ENCODE measurements around the gene RORC. TPM values are rescaled to one million over a fixed set of nuclear protein-coding genes. Genes with fewer than 3 reads are reported as not detected.

Gene RORC
- total RNA-seq, 1 experiment from 2014 or later: 0.19 TPM

DNA sequence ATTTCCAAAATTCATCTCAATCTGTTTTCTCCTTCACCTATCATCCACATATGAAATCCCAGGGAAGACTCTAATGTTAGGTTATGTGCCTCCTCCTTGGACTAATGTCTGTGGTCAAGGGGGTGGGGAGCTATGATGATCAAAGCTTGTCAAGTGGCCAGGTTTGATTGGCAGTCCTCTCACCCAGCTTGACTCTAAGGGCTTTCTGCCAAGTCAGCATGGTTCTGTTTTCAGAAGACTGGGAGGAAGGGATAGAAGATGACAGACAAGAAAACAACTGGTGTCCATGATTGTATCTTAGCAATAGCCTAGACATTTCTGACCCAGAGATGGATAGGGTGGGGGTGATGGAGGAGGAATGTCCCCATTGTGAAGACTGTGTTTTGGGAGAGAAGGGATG is 31.0 kb upstream of the RORC start:
- no peaks in the 10 kb centered on the region for H3K36me3 Mint-ChIP-seq (ENCODE audit: insufficient read depth, unreplicated experiment)
- peaks cover 5% of the 10 kb centered on the region for H3K4me1 Mint-ChIP-seq (ENCODE audit: low read depth, unreplicated experiment)
- no peak overlapping the region for H3K27ac Mint-ChIP-seq (ENCODE audit: unreplicated experiment)
- H3K9me3 Mint-ChIP-seq (ENCODE audit: low read depth, unreplicated experiment): no peaks in the 10 kb centered on the region
- no peak overlapping the region for H3K4me3 Mint-ChIP-seq (ENCODE audit: low read depth, unreplicated experiment)
- TF ChIP-seq, protein P1, sequence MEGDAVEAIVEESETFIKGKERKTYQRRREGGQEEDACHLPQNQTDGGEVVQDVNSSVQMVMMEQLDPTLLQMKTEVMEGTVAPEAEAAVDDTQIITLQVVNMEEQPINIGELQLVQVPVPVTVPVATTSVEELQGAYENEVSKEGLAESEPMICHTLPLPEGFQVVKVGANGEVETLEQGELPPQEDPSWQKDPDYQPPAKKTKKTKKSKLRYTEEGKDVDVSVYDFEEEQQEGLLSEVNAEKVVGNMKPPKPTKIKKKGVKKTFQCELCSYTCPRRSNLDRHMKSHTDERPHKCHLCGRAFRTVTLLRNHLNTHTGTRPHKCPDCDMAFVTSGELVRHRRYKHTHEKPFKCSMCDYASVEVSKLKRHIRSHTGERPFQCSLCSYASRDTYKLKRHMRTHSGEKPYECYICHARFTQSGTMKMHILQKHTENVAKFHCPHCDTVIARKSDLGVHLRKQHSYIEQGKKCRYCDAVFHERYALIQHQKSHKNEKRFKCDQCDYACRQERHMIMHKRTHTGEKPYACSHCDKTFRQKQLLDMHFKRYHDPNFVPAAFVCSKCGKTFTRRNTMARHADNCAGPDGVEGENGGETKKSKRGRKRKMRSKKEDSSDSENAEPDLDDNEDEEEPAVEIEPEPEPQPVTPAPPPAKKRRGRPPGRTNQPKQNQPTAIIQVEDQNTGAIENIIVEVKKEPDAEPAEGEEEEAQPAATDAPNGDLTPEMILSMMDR (IDR thresholded peaks at IDR 0.05; ENCODE audit: unreplicated experiment): no peak
- intact Hi-C loops (cut with micrococcal nuclease; ENCODE audit: unreplicated experiment): no loop called here
- CTCF ChIA-PET: no interaction called here
- peaks cover 4% of the 10 kb centered on the region for H3K27me3 Mint-ChIP-seq (ENCODE audit: unreplicated experiment)
- BruUV-seq (replicated peaks): no TSS peak
- DNase-seq: no peak

DNA sequence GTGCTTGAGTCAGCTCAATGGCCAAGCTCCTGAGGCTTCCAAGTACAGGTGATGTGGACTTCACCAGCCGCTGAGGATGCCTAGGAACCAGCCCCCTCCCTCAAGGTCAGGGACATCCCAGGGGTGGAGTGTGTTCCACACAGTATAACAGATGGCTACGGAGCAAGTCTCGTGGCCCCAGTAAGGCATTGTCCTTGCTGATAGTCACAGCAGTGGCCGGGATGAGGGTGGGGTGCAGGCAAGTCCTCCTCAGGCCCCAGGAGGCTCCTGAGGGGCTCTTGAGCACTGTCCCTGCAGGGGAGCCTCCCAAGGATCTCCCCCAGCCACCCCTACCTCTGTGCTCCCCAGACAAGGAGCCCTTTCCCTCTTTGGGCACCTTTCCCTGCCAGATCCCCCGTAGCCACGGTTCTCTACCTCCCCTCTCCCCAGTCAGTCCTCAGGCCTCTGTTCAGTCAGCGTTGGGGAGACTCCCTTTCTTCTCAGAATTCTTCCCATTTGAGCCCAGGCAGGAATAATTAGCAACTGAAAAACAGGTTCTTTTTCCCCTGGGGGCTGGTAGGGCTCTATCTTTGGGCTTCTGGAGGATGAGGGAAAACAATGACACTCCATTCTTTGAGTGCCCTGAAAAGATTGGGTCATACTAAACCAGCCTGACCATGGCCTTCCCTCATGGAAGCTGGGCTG is 29.0 kb upstream of the RORC start:
- Mint-ChIP-seq H3K36me3 (ENCODE audit: insufficient read depth, unreplicated experiment) (no peaks in the 10 kb centered on the region), H3K27ac (ENCODE audit: unreplicated experiment) (no peak overlapping the region), H3K4me1 (ENCODE audit: low read depth, unreplicated experiment) (no peaks in the 10 kb centered on the region), H3K27me3 (ENCODE audit: unreplicated experiment) (peaks cover 17% of the 10 kb centered on the region), H3K4me3 (ENCODE audit: low read depth, unreplicated experiment) (no peak overlapping the region), H3K9me3 (ENCODE audit: low read depth, unreplicated experiment) (no peaks in the 10 kb centered on the region)
- no TSS peak for BruUV-seq (replicated peaks)
- CTCF ChIA-PET: interaction anchor here (1.3 kb wide), 1 partner anchor 11 kb away, joined by 3 read pairs; no protein-coding TSS in a partner anchor
- TF ChIP-seq, protein P1 (IDR thresholded peaks at IDR 0.05; ENCODE audit: unreplicated experiment): no peak
- intact Hi-C loops (cut with micrococcal nuclease; ENCODE audit: unreplicated experiment): no loop called here
- no peak for DNase-seq

DNA sequence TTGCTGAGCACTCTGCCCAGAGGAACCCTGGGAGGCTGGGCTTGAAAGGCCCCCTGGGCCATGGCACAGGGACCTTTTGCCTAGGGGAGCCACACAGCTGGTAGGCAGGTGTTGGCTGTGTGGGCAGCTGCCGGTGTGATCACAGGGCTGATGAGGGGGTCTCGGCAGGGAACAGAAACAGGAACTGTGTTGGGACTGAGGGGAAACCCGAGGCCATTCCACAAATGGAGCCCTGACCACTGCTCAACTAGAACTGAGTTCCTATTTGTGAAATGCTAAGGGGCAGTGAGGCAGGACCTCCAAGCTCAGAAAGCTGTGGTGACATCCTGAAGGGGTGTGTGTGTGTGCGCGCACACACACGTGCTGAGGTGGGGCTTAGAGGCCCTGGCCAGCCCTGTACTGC is 28.3 kb upstream of the RORC start:
- no TSS peak for BruUV-seq (replicated peaks)

DNA sequence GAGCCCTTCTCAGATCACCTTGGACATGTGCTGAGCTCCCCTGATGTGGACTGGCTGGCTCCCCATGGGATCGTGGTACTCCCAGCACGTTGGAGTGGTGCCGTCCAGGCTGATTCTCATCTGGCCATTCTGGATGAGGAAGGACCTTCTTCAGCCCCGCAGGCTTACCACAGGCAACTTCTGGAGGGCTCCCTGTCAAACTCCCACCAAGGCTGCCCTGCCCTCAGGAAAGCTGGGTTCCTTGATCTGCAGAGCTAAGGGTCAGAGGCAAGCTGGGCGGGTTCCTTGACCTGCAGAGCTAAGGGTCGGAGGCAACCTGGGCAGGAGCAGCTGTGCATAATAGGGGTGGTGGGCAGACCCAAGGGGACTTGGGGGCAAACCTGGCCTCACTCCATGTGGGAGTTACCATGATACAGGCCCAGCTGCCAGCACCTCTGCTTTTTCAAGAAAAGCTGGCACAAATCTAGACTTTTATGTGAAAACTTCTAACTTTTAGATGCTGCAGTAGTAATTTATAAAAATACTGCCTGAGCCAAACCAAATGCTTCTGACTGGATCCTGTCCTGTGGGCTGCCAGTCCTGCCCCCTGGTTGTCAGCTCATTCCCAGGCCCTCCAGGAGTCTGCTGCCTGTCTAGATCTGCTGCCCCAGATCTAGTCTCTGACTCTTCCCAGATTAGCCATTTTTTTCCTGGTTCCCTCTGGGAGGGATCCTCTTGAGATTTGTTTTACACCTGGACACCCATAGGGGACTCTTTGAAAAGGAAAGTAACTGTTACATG is 27.5 kb upstream of the RORC start:
- BruUV-seq (replicated peaks): no TSS peak
- no peaks in the 10 kb centered on the region for H3K9me3 Mint-ChIP-seq (ENCODE audit: low read depth, unreplicated experiment)
- CTCF ChIA-PET: no interaction called here
- TF ChIP-seq, protein P1 (IDR thresholded peaks at IDR 0.05; ENCODE audit: unreplicated experiment): no peak
- H3K36me3 Mint-ChIP-seq (ENCODE audit: insufficient read depth, unreplicated experiment): no peaks in the 10 kb centered on the region
- peaks cover 17% of the 10 kb centered on the region for H3K27me3 Mint-ChIP-seq (ENCODE audit: unreplicated experiment)
- intact Hi-C loops (cut with micrococcal nuclease; ENCODE audit: unreplicated experiment): no loop called here
- no peaks in the 10 kb centered on the region for H3K4me1 Mint-ChIP-seq (ENCODE audit: low read depth, unreplicated experiment)
- no peak overlapping the region for H3K4me3 Mint-ChIP-seq (ENCODE audit: low read depth, unreplicated experiment)
- DNase-seq: no peak
- H3K27ac Mint-ChIP-seq (ENCODE audit: unreplicated experiment): no peak overlapping the region

More for the DNA sequence above, 28.3 kb upstream of the RORC start:
- peaks cover 17% of the 10 kb centered on the region for H3K27me3 Mint-ChIP-seq (ENCODE audit: unreplicated experiment)
- no peaks in the 10 kb centered on the region for H3K36me3 Mint-ChIP-seq (ENCODE audit: insufficient read depth, unreplicated experiment)
- H3K4me1 Mint-ChIP-seq (ENCODE audit: low read depth, unreplicated experiment): no peaks in the 10 kb centered on the region
- TF ChIP-seq, protein P1 (IDR thresholded peaks at IDR 0.05; ENCODE audit: unreplicated experiment): no peak
- H3K4me3 Mint-ChIP-seq (ENCODE audit: low read depth, unreplicated experiment): no peak overlapping the region
- no peak overlapping the region for H3K27ac Mint-ChIP-seq (ENCODE audit: unreplicated experiment)
- intact Hi-C loops (cut with micrococcal nuclease; ENCODE audit: unreplicated experiment): no loop called here
- CTCF ChIA-PET: interaction anchor here (1.3 kb wide), 1 partner anchor 12 kb away, joined by 3 read pairs; no protein-coding TSS in a partner anchor
- H3K9me3 Mint-ChIP-seq (ENCODE audit: low read depth, unreplicated experiment): no peaks in the 10 kb centered on the region
- DNase-seq: no peak
